ENCODE data around the gene RIC3.

- TF ChIP-seq POLR2A (IDR thresholded peaks at IDR 0.05), result no peak
- TF ChIP-seq CTCF (IDR thresholded peaks at IDR 0.05), result no peak
Observed at GRCh38 chr11:8178297-8178696, 9.5 kb upstream of the RIC3 start.

All from uterus (tissue), 2 donors.